ENCODE data around the gene HSD17B3.

Gene HSD17B3

DNA sequence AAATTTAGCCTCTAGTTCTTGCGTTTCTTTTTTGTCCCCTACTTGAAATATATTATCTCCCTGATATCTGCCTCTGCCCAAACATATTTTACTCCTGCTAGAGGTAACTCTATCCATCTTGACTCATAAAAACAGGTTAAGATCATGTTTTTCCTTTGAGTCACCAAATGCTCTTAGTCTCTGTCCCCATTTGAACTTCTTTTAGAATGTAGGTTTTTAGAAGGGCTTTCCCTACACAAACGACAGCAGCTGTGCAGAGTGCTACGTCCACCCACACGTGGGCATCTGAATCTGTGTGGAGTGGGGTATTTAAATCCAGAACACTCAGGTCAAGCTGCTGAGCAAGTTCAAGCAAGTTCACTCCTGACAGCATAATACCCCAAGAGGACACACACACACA is 2.2 kb downstream of the HSD17B3 start:
- Histone ChIP-seq H3K9me2 (ENCODE audit: low read depth, low read length) (no peaks in the 10 kb centered on the region), H3K9me3 (ENCODE audit: low read length) (no peaks in the 10 kb centered on the region), H3K79me2 (ENCODE audit: insufficient read depth, low read length) (no peaks in the 10 kb centered on the region), H3F3A (ENCODE audit: insufficient read depth, low read length) (no peaks in the 10 kb centered on the region), H2AFZ (ENCODE audit: low read length) (no peak overlapping the region), H3K27ac (ENCODE audit: low read depth, low read length, poor library complexity, severe bottlenecking) (no peak overlapping the region), H3K4me3 (ENCODE audit: low read depth, low read length, poor library complexity, severe bottlenecking) (no peak overlapping the region), H3K27me3 (ENCODE audit: insufficient read depth, low read length) (no peaks in the 10 kb centered on the region), H3K4me1 (ENCODE audit: insufficient read depth, low read length, severe bottlenecking) (no peaks in the 10 kb centered on the region), H3K4me2 (ENCODE audit: low read length) (no peak overlapping the region), H3K9ac (ENCODE audit: low read length) (no peak overlapping the region), H4K20me1 (ENCODE audit: insufficient read depth, low read length) (no peaks in the 10 kb centered on the region), H3K36me3 (ENCODE audit: insufficient read depth, low read length) (no peaks in the 10 kb centered on the region)
- TF ChIP-seq, protein P1, sequence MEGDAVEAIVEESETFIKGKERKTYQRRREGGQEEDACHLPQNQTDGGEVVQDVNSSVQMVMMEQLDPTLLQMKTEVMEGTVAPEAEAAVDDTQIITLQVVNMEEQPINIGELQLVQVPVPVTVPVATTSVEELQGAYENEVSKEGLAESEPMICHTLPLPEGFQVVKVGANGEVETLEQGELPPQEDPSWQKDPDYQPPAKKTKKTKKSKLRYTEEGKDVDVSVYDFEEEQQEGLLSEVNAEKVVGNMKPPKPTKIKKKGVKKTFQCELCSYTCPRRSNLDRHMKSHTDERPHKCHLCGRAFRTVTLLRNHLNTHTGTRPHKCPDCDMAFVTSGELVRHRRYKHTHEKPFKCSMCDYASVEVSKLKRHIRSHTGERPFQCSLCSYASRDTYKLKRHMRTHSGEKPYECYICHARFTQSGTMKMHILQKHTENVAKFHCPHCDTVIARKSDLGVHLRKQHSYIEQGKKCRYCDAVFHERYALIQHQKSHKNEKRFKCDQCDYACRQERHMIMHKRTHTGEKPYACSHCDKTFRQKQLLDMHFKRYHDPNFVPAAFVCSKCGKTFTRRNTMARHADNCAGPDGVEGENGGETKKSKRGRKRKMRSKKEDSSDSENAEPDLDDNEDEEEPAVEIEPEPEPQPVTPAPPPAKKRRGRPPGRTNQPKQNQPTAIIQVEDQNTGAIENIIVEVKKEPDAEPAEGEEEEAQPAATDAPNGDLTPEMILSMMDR (IDR thresholded peaks at IDR 0.05; ENCODE audit: low read length): no peak
- no peak for TF ChIP-seq EZH2 (IDR thresholded peaks at IDR 0.05; ENCODE audit: borderline replicate concordance, low read length)

DNA sequence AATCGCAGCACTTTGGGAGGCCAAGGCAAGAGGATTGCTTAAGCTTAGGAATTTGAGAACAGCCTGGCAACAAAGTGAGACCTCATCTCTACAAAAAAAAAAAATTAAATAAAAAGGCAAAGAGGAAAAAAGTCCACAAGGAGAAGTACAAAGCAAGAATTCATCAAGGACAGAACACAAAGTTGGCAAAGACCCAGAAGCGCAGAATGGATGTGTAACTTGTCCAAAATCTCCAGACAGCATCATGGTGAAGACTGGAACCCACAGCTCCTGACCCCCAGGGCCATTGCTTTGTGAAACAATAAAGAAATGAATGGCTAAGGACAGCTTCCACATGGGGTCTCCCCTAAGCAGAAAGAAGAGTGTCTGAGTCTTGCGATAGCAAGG is 7.8 kb downstream of the HSD17B3 start:
- H2AFZ ChIP-seq (ENCODE audit: low read length): no peak overlapping the region
- no peaks in the 10 kb centered on the region for H4K20me1 ChIP-seq (ENCODE audit: insufficient read depth, low read length)
- no peaks in the 10 kb centered on the region for H3K27me3 ChIP-seq (ENCODE audit: insufficient read depth, low read length)
- no peaks in the 10 kb centered on the region for H3K79me2 ChIP-seq (ENCODE audit: insufficient read depth, low read length)
- no peaks in the 10 kb centered on the region for H3K9me2 ChIP-seq (ENCODE audit: low read depth, low read length)
- no peaks in the 10 kb centered on the region for H3K36me3 ChIP-seq (ENCODE audit: insufficient read depth, low read length)
- H3F3A ChIP-seq (ENCODE audit: insufficient read depth, low read length): no peaks in the 10 kb centered on the region
- no peaks in the 10 kb centered on the region for H3K4me1 ChIP-seq (ENCODE audit: insufficient read depth, low read length, severe bottlenecking)
- no peak overlapping the region for H3K27ac ChIP-seq (ENCODE audit: low read depth, low read length, poor library complexity, severe bottlenecking)
- H3K9me3 ChIP-seq (ENCODE audit: low read length): no peaks in the 10 kb centered on the region
- no peak overlapping the region for H3K9ac ChIP-seq (ENCODE audit: low read length)
- TF ChIP-seq, protein P1 (IDR thresholded peaks at IDR 0.05; ENCODE audit: low read length): no peak
- no peak for TF ChIP-seq EZH2 (IDR thresholded peaks at IDR 0.05; ENCODE audit: borderline replicate concordance, low read length)
- no peak overlapping the region for H3K4me2 ChIP-seq (ENCODE audit: low read length)
- H3K4me3 ChIP-seq (ENCODE audit: low read depth, low read length, poor library complexity, severe bottlenecking): no peak overlapping the region

DNA sequence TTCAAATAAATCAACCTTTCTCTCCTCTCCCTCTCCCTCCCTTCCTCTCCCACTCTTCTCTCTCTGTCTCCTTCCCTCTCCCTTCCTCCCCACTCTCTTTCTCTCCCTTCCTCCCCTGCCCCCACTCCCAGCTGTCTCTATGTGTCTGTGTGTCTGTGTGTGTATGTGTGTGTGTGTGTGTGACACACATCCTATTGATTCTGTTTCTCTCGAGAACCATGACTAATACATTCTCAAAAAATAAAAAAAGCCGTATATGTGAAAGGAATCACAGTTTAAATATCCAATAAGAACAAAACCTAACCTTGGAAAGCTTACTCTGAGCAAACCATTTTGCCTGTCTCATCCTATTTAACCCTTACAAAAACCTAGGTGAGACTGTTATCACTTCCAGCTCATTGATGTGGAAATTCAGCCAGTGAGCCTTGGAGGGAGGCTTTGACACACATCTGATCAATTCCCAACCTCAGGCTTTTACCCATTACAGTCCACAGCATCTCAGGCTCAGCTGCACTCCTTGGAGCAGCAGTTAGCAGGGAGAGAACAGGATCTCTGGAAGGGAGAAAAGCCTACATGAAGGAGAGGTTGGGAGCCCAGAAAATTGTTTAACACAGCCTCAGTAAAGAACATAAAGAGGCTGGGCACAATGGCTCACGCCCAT is 8.3 kb downstream of the HSD17B3 start:
- Histone ChIP-seq H3K4me2 (ENCODE audit: low read length) (no peak overlapping the region), H3K79me2 (ENCODE audit: insufficient read depth, low read length) (no peaks in the 10 kb centered on the region), H3K4me3 (ENCODE audit: low read depth, low read length, poor library complexity, severe bottlenecking) (no peak overlapping the region), H3K9me3 (ENCODE audit: low read length) (no peaks in the 10 kb centered on the region), H2AFZ (ENCODE audit: low read length) (no peak overlapping the region), H3K36me3 (ENCODE audit: insufficient read depth, low read length) (no peaks in the 10 kb centered on the region), H3K27me3 (ENCODE audit: insufficient read depth, low read length) (no peaks in the 10 kb centered on the region), H3F3A (ENCODE audit: insufficient read depth, low read length) (no peaks in the 10 kb centered on the region), H3K4me1 (ENCODE audit: insufficient read depth, low read length, severe bottlenecking) (no peaks in the 10 kb centered on the region), H3K9ac (ENCODE audit: low read length) (no peak overlapping the region), H3K27ac (ENCODE audit: low read depth, low read length, poor library complexity, severe bottlenecking) (no peak overlapping the region), H4K20me1 (ENCODE audit: insufficient read depth, low read length) (no peaks in the 10 kb centered on the region), H3K9me2 (ENCODE audit: low read depth, low read length) (no peaks in the 10 kb centered on the region)
- TF ChIP-seq, protein P1 (IDR thresholded peaks at IDR 0.05; ENCODE audit: low read length): no peak
- no peak for TF ChIP-seq EZH2 (IDR thresholded peaks at IDR 0.05; ENCODE audit: borderline replicate concordance, low read length)
